Measurements from ENCODE around the gene NOP56. TPM values are rescaled to one million over a fixed set of nuclear protein-coding genes. Genes with fewer than 3 reads are reported as not detected.
A peak's percentile ranks its signal among the peaks of the same experiment; 100 is the strongest.

NOP56 gene
- total RNA-seq, 1 donor from 2014 or later, result 84.9 TPM

DNA sequence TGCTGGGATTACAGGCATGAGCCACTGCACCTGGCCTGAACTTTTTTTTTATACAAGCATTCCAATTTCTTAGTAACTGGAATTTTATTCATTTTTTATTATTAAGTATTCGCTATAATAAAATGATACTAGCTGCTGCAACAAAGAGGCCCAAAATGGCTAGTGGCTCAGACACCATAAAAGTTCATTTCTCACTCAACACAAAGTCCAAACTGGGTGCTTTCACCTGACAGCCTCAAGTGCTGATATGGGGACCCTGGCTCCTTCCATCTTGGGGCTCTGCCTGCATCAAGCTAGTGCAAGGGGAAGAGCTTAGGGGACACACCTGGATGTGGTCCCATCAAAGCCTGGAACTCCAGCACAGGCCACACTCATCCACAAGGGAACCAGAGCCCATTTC, 12.2 kb upstream of the NOP56 start:
- no peaks in the 10 kb centered on the region for H3K4me1 ChIP-seq
- no peak for DNase-seq
- H3K27me3 ChIP-seq (ENCODE audit: low read depth), result no peaks in the 10 kb centered on the region
- intact Hi-C loops (cut with DNase I), result no loop called here
- no peaks in the 10 kb centered on the region for H3K36me3 ChIP-seq
- TF ChIP-seq, protein P1, sequence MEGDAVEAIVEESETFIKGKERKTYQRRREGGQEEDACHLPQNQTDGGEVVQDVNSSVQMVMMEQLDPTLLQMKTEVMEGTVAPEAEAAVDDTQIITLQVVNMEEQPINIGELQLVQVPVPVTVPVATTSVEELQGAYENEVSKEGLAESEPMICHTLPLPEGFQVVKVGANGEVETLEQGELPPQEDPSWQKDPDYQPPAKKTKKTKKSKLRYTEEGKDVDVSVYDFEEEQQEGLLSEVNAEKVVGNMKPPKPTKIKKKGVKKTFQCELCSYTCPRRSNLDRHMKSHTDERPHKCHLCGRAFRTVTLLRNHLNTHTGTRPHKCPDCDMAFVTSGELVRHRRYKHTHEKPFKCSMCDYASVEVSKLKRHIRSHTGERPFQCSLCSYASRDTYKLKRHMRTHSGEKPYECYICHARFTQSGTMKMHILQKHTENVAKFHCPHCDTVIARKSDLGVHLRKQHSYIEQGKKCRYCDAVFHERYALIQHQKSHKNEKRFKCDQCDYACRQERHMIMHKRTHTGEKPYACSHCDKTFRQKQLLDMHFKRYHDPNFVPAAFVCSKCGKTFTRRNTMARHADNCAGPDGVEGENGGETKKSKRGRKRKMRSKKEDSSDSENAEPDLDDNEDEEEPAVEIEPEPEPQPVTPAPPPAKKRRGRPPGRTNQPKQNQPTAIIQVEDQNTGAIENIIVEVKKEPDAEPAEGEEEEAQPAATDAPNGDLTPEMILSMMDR (IDR thresholded peaks at IDR 0.05), result no peak
- H3K27ac ChIP-seq, result no peak overlapping the region
- H3K4me3 ChIP-seq, result no peak overlapping the region
- no peak for ATAC-seq
- no peaks in the 10 kb centered on the region for H3K9me3 ChIP-seq

DNA sequence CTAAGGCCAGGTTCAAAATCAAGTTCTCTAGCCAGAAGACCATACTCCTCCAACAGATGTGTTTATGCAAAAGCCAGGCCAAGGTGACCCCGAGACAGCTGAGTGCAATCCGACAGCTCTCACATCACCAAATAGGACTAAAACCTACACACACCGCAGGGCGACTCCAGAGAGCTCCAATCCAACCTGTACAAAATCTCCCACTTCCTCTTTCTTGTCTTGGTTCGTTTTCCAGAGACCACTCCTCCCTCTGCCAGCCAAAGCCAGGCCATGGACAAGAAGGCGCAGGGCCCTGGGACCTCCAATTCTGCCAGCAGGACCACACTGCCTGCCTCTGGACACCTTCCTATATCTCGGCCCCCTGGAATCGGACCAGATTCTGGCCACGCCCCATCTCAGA, 11.5 kb upstream of the NOP56 start:
- TF ChIP-seq, protein P1 (IDR thresholded peaks at IDR 0.05), result no peak
- Histone ChIP-seq H3K27me3 (ENCODE audit: low read depth) (no peaks in the 10 kb centered on the region), H3K36me3 (no peaks in the 10 kb centered on the region), H3K4me1 (no peaks in the 10 kb centered on the region), H3K4me3 (no peak overlapping the region), H3K9me3 (no peaks in the 10 kb centered on the region), H3K27ac (no peak overlapping the region)
- intact Hi-C loops (cut with DNase I), result no loop called here
- DNase-seq (no peak), ATAC-seq (no peak)

DNA sequence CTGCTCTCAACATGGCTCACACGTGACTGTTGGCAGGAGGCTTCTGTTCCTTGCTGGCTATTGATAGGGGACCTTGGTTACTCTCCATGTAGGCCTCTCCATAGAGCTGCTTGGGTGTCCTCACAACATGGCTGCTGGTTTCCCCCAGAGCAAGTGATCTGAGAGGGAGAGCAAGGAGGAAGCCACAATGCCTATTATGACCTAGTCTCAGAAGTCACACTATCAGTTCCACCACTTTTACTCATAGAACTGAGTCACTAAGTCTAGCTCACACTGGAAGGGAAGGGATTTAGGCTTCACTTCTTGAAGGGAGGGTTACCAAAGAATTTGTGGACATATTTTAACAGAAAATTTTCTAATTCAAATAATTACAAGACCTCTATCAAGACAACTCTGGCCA, 8.7 kb upstream of the NOP56 start:
- Histone ChIP-seq H3K4me3 (no peak overlapping the region), H3K36me3 (no peaks in the 10 kb centered on the region), H3K4me1 (no peaks in the 10 kb centered on the region), H3K27ac (no peak overlapping the region), H3K27me3 (ENCODE audit: low read depth) (no peaks in the 10 kb centered on the region), H3K9me3 (no peaks in the 10 kb centered on the region)
- no peak for ATAC-seq
- no peak for DNase-seq
- intact Hi-C loops (cut with DNase I), result no loop called here
- TF ChIP-seq, protein P1 (IDR thresholded peaks at IDR 0.05), result no peak

DNA sequence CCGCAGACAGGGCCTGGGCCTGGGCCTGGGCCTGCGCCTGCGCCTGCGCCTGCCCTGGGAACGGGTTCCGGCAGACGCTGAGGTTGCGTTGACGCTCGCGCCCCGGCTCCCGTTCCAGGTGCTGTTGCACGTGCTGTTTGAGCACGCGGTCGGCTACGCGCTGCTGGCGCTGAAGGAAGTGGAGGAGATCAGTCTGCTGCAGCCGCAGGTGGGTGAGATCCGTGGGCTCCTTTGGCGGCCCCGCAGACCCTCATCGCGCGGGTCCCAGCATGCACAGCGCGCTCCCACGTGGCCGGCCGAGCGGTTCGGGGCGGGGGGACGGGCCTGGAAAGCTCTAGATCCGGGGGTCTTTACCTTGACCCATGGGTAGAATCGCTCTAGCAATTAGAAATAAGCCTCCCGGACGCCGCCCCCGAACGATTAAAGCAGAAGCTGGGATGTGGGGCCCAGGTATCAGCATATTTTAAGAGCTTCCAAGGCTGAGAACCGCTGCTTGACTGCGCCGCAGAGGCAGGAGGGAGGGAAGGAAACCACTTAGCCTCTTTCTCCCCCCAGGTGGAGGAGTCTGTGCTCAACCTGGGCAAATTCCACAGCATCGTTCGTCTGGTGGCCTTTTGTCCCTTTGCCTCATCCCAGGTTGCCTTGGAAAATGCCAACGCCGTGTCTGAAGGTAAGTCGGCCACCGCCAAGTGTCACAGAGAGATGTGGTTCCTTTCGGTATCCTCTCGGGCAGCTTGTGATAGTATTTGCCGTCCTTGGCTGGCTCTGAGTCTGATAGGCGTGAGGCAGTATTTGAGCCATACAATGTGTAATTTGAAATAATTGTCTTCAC, 508 bp downstream of the NOP56 start:
- Histone ChIP-seq H3K9me3 (no peaks in the 10 kb centered on the region), H3K4me3 (peak overlapping the region; percentile 97), H3K27ac (peak overlapping the region; percentile 96), H3K36me3 (peaks cover 43% of the 10 kb centered on the region), H3K4me1 (peaks cover 26% of the 10 kb centered on the region), H3K27me3 (ENCODE audit: low read depth) (no peaks in the 10 kb centered on the region)
- ATAC-seq (peak; percentile 71 to 80), DNase-seq (peak; percentile 80)
- TF ChIP-seq, protein P1 (IDR thresholded peaks at IDR 0.05), result no peak
- intact Hi-C loops (cut with DNase I), result no loop called here

DNA sequence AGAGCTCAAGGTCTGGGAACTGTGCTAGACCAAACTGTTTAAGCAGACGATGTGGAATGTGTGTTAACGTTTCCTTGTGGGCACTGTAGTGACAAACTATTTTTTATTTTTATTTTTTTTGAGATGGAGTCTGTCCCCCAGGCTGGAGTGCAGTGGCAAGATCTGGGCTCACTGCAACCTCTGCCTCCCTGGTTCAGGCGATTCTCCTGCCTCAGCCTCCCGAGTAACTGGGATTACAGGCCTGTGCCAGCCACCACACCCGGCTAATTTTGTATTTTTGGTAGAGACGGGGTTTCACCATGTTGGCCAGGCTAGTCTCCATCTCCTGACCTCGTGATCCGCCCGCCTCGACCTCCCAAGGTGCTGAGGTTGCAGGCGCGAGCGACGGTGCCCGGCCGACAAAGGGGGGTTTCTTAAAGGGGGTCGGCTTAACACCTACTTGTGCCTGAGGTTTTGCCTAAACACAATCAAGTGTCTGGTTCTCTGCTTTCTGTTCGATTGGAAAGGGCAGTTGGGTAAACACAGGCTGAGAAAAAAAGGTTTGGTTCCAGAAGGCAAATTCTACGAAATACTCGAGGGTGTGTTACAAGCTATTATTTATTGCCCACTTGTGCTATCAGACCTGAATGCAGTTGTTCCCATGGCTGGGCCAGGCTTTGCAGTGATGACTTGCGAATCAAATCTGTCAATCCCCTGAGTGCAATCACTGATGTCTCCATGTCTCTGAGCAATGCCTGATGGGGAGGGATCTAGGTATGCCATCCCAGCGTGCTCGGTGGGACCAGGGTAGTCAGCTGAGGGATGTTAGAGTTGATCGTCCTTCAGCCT, 1.3 kb downstream of the NOP56 start:
- Histone ChIP-seq H3K9me3 (no peaks in the 10 kb centered on the region), H3K36me3 (peaks cover 51% of the 10 kb centered on the region), H3K4me1 (peaks cover 26% of the 10 kb centered on the region), H3K27ac (no peak overlapping the region), H3K4me3 (peak overlapping the region; percentile 97), H3K27me3 (ENCODE audit: low read depth) (no peaks in the 10 kb centered on the region)
- TF ChIP-seq, protein P1 (IDR thresholded peaks at IDR 0.05), result no peak
- no peak for ATAC-seq
- no peak for DNase-seq
- intact Hi-C loops (cut with DNase I), result no loop called here
